Transverse colon (tissue), 4 donors: ENCODE results near the gene NKD2.

Experiments used
- CTCF ChIP-seq, 5 experiments: fragments of 200-600 bp in 3 of 5; fragments of 450-650 bp in 2 of 5; sonication (generic) in 3 of 5; IDR thresholded peaks; 1 replicate in 2 of 5; 2 replicates in 3 of 5; pipeline ENCODE4 v1.5.1; 2016 to 2017; ENCODE audit warnings: antibody characterized with exemption in 5 of 5, inconsistent platforms in 3 of 5, mild to moderate bottlenecking in 2 of 5, moderate library complexity in 1 of 5
- EP300 ChIP-seq: sonication (generic); formaldehyde crosslinking; IDR thresholded peaks from one replicate; pipeline ENCODE4 v1.6.1; 2017; ENCODE audit warnings: antibody characterized with exemption, low read depth
- POLR2A ChIP-seq: fragments of 450-650 bp; IDR thresholded peaks from one replicate; pipeline ENCODE4 v1.6.1; 2016; ENCODE audit warnings: antibody characterized with exemption, mild to moderate bottlenecking, moderate library complexity
- POLR2AphosphoS5 ChIP-seq, 3 donors: sonication (generic); formaldehyde crosslinking; IDR thresholded peaks; one replicate each; pipeline ENCODE4 v1.6.1; 2016; ENCODE audit warnings: antibody characterized with exemption in 3 of 3

- TF ChIP-seq CTCF (IDR thresholded peaks at IDR 0.05) (no peak), POLR2A (no peak), EP300 (no peak), POLR2AphosphoS5 (IDR thresholded peaks at IDR 0.05) (no peak)
Measured at GRCh38 chr5:959581-960531, 48.7 kb upstream of the NKD2 start.
